Trophoblast cell (in vitro differentiated cells and primary cell): ENCODE measurements around the gene BAIAP2.

ENCODE experiments used
- DNase-seq, 2 donors: peaks; one replicate each; pipeline ENCODE4 v3.0.0-alpha.2; 2016
- H2AFZ ChIP-seq: 2 replicates; pipeline ENCODE4 v1.6.1; 2013; ENCODE audit warnings: low read length, moderate library complexity, mild to moderate bottlenecking; ENCODE audit not compliant: insufficient read depth, poor library complexity
- H2AK5ac ChIP-seq: 2 replicates; pipeline ENCODE4 v1.6.1; 2013; ENCODE audit warnings: mild to moderate bottlenecking, low read length
- H2BK120ac ChIP-seq: 2 replicates; pipeline ENCODE4 v1.6.1; 2013; ENCODE audit warnings: low read length, mild to moderate bottlenecking, moderate library complexity; ENCODE audit not compliant: insufficient read depth, poor library complexity
- H2BK12ac ChIP-seq: 2 replicates; pipeline ENCODE4 v1.6.1; 2013; ENCODE audit warnings: mild to moderate bottlenecking, low read length, moderate library complexity
- H2BK5ac ChIP-seq: 2 replicates; pipeline ENCODE4 v1.6.1; 2013; ENCODE audit warnings: low read length, low read depth, moderate library complexity, mild to moderate bottlenecking; ENCODE audit not compliant: poor library complexity
- H3K14ac ChIP-seq: 2 replicates; pipeline ENCODE4 v1.6.1; 2013; ENCODE audit warnings: mild to moderate bottlenecking, low read length
- H3K18ac ChIP-seq: 2 replicates; pipeline ENCODE4 v1.6.1; 2013; ENCODE audit warnings: mild to moderate bottlenecking, low read length
- H3K23ac ChIP-seq: 2 replicates; pipeline ENCODE4 v1.6.1; 2013; ENCODE audit warnings: low read length
- H3K27ac ChIP-seq: 2 replicates; pipeline ENCODE4 v1.5.1; 2013; ENCODE audit warnings: low read depth, mild to moderate bottlenecking, inconsistent platforms, low read length, moderate library complexity
- H3K27me3 ChIP-seq: 2 replicates; pipeline ENCODE4 v1.6.1; 2013; ENCODE audit warnings: inconsistent platforms, mild to moderate bottlenecking, low read length, moderate library complexity; ENCODE audit not compliant: insufficient read depth
- H3K36me3 ChIP-seq, 2 experiments: 1 replicate in 1 of 2; 2 replicates in 1 of 2; pipeline ENCODE4 v1.6.1; 2013; ENCODE audit warnings: low read length in 2 of 2, mild to moderate bottlenecking in 2 of 2, moderate library complexity in 1 of 2; ENCODE audit not compliant: insufficient read depth in 2 of 2, control insufficient read depth in 1 of 2
- H3K4ac ChIP-seq: 2 replicates; pipeline ENCODE4 v1.6.1; 2013; ENCODE audit warnings: low read depth, mild to moderate bottlenecking, low read length, moderate library complexity
- H3K4me1 ChIP-seq, 2 experiments: 1 replicate in 1 of 2; 2 replicates in 1 of 2; pipeline ENCODE4 v1.6.1; 2013; ENCODE audit warnings: low read length in 2 of 2, mild to moderate bottlenecking in 2 of 2, moderate library complexity in 1 of 2; ENCODE audit not compliant: insufficient read depth in 2 of 2, control insufficient read depth in 1 of 2
- H3K4me2 ChIP-seq: 2 replicates; pipeline ENCODE4 v1.6.1; 2013; ENCODE audit warnings: inconsistent platforms, mild to moderate bottlenecking, low read length, moderate library complexity
- H3K4me3 ChIP-seq: 2 replicates; pipeline ENCODE4 v1.5.1; 2013; ENCODE audit warnings: mild to moderate bottlenecking, low read depth, low read length, inconsistent platforms
- H3K79me1 ChIP-seq: one replicate; pipeline ENCODE4 v1.6.1; 2013; ENCODE audit warnings: low read length
- H3K79me2 ChIP-seq: 2 replicates; pipeline ENCODE4 v1.6.1; 2013; ENCODE audit warnings: low read length, mild to moderate bottlenecking; ENCODE audit not compliant: control insufficient read depth, insufficient read depth, poor library complexity
- H3K9ac ChIP-seq: 2 replicates; pipeline ENCODE4 v1.6.1; 2013; ENCODE audit warnings: mild to moderate bottlenecking, low read length
- H3K9me3 ChIP-seq: 2 replicates; pipeline ENCODE4 v1.6.1; 2013; ENCODE audit warnings: low read depth, mild to moderate bottlenecking, control low read depth, inconsistent platforms, low read length; ENCODE audit not compliant: insufficient read depth
- H4K12ac ChIP-seq: 2 replicates; pipeline ENCODE4 v1.6.1; 2013; ENCODE audit warnings: low read depth, mild to moderate bottlenecking, low read length, moderate library complexity
- H4K8ac ChIP-seq: 2 replicates; pipeline ENCODE4 v1.6.1; 2013; ENCODE audit warnings: low read depth, mild to moderate bottlenecking, low read length, moderate library complexity
- H4K91ac ChIP-seq: one replicate; pipeline ENCODE4 v1.6.1; 2013; ENCODE audit warnings: low read depth, mild to moderate bottlenecking, low read length, moderate library complexity
- WGBS: extraction: QIAGEN DNeasy Blood & Tissue Kit; methylation state at CpG from one replicate; pipeline ENCODE4 v1.1.7; 2013; ENCODE audit warnings: missing lambda C conversion rate; ENCODE audit not compliant: insufficient read length, insufficient coverage; ENCODE audit errors: extremely low coverage; 5-methylcytosine and 5-hydroxymethylcytosine counted together

The BAIAP2 gene

DNA sequence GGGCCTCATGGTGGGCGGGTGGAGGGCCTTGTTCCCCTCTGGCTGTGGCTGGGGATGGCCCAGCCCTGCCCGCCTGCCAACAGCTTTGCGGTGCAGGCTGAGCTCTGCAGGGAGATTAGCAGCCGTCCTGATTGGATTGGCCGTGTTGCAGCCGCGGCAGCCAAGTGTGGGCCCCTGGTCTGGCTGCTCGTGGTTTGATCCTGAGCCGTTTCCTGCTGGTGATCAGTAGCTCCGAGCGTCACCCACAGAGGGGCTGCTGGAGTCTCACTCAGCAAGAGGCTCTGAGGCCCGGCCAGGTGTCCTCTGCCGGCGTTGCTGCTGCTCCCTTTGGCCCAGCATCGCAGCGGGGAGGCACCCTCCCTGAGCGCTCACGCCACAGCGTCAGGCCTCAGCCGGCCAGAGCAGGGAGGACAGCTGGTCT is 32.5 kb downstream of the BAIAP2 start:
- peaks cover 27 to 47% of the 10 kb centered on the region in 2 experiments for H3K36me3 ChIP-seq
- no peak overlapping the region for H4K12ac ChIP-seq
- H2AK5ac ChIP-seq: no peak overlapping the region
- WGBS: no CpG with 5 or more reads among the region's 20 CpGs
- no peak overlapping the region for H4K91ac ChIP-seq
- H3K79me1 ChIP-seq: peaks cover 7% of the 10 kb centered on the region
- no peak overlapping the region for H2BK120ac ChIP-seq
- no peak overlapping the region for H2BK12ac ChIP-seq
- no peak overlapping the region for H3K4me3 ChIP-seq
- no peak overlapping the region for H3K4ac ChIP-seq
- no peak overlapping the region for H3K14ac ChIP-seq
- H3K9me3 ChIP-seq: no peaks in the 10 kb centered on the region
- H3K27me3 ChIP-seq: no peaks in the 10 kb centered on the region
- H3K18ac ChIP-seq: no peak overlapping the region
- H2BK5ac ChIP-seq: no peak overlapping the region
- no peaks in the 10 kb centered on the region for H3K79me2 ChIP-seq
- H3K23ac ChIP-seq: no peak overlapping the region
- no peak overlapping the region for H2AFZ ChIP-seq
- no peak overlapping the region for H4K8ac ChIP-seq
- H3K4me1 ChIP-seq: peaks cover 28 to 31% of the 10 kb centered on the region in 2 experiments
- no peak for DNase-seq
- no peak overlapping the region for H3K4me2 ChIP-seq
- no peak overlapping the region for H3K9ac ChIP-seq
- H3K27ac ChIP-seq: no peak overlapping the region

DNA sequence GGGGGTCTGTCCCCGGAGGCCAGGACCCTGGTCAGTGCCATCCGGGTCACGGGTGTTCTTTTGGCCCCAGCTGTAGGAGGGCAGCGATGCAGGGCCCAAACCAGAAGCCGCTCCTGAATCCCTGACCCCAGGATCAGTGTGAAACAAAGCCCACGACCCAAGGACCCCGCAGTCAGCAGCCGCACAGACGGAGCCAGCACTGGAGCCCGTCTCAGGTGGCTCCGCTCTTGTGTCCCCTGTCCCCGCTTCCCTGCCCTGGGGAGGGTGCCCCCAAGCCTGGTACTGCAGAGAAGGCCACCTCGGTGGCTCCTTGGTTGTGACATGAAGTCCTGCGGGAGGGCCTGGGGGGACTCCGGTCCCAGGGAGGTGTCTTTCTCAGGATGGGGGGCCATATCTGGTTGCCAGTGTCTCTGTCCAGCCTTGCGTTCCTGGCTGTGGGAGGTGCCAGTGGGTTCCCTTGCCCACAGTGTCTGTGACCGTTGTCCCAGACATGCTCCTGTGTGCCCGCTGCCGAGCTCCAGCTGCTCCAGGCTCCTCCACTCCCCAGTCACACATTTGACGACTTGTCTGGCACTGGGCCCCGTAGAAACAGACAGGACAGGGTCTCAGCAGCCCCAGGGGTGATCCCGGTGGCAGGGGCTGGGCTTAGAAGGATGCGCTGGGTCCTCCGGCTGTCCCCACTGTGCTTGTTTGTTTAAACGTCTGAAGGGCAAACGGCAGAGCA is 33.6 kb downstream of the BAIAP2 start:
- no CpG with 5 or more reads among the region's 26 CpGs for WGBS
- Histone ChIP-seq H4K91ac (no peak overlapping the region), H3K4ac (no peak overlapping the region), H3K4me1 (peaks cover 28 to 32% of the 10 kb centered on the region in 2 experiments), H4K12ac (no peak overlapping the region), H3K79me1 (peaks cover 7% of the 10 kb centered on the region), H3K18ac (no peak overlapping the region), H2BK5ac (no peak overlapping the region), H4K8ac (no peak overlapping the region), H3K27ac (no peak overlapping the region), H3K23ac (no peak overlapping the region), H3K4me3 (no peak overlapping the region), H3K14ac (no peak overlapping the region), H3K27me3 (no peaks in the 10 kb centered on the region), H3K9me3 (no peaks in the 10 kb centered on the region), H2AFZ (no peak overlapping the region), H3K36me3 (peaks cover 27 to 40% of the 10 kb centered on the region in 2 experiments), H3K4me2 (no peak overlapping the region), H3K9ac (no peak overlapping the region), H2BK120ac (no peak overlapping the region), H2AK5ac (no peak overlapping the region), H2BK12ac (no peak overlapping the region), H3K79me2 (no peaks in the 10 kb centered on the region)
- no peak for DNase-seq

DNA sequence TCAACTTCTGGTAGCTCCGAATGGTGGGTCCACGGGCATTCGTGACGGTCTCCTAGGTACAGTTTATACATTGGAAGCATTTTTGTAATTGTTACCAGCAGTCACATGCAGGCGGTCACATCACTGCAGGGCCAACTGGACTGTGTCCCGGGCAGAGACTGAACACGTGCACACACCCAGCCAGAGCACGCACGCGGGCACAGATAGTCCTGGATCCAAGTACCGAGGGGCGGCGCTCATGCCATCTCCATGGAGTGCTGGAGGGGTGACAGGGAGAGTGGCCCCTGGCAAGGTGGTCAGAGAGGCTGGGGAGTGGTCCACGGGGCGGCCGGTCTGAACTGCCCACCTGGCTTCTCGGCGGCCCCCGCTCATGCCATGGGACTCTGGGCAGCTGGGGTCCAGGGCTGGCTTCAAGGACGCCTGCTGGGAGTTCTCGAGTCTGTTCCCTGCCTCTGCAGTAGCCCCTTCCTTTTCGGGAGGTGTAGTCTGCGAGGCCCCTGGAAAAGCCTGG is 34.2 kb downstream of the BAIAP2 start:
- H3K4me2 ChIP-seq: no peak overlapping the region
- peak in 1 of 2 donors; percentile 31 for DNase-seq
- H3K79me2 ChIP-seq: no peaks in the 10 kb centered on the region

DNA sequence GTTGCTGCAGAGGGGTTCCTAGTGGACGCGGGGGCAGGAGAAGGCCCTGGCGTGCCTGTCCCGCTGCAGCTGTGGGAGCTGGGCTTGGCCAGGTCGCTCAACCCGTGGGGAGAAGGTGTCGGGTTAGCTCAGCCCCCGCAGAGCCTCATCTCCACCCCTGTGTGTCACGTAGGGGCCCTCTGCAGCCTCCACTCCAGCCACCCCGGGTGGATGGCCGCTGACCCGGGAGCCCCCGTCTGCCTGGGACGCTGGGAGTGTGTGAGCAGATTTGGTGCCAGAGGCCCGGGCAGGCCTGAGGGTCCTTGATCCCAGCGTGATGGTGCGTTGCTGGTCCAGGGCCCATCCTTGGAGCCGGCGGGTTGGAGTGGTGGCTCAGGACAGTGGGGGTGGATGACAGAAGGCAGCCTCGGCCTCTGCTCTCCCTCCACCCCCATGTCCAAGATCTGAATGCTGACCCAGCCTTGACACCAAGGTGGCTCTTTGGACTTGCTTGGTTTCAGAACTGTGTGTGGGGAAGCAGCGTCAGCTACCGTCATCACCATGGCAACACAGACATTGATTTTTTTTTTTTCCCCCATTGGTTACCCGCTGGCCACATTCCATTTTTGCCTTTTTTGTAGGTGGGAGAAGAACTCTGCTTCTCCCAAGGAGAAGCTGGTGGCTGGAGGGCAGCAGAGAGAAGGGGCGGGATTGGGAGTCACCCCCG is 35.7 kb downstream of the BAIAP2 start:
- no peak overlapping the region for H4K8ac ChIP-seq
- no peaks in the 10 kb centered on the region for H3K27me3 ChIP-seq
- H3K9me3 ChIP-seq: peaks cover 5% of the 10 kb centered on the region
- peaks cover 11% of the 10 kb centered on the region in 2 experiments for H3K4me1 ChIP-seq
- H2BK120ac ChIP-seq: no peak overlapping the region
- no peak overlapping the region for H3K27ac ChIP-seq
- no peak overlapping the region for H3K4me2 ChIP-seq
- H3K4me3 ChIP-seq: no peak overlapping the region
- no peaks in the 10 kb centered on the region for H3K79me1 ChIP-seq
- no peaks in the 10 kb centered on the region for H3K79me2 ChIP-seq
- H3K36me3 ChIP-seq: peaks cover 37% of the 10 kb centered on the region in 2 experiments
- H2AFZ ChIP-seq: no peak overlapping the region
- no peak overlapping the region for H4K12ac ChIP-seq
- no peak overlapping the region for H3K9ac ChIP-seq
- no peak overlapping the region for H3K23ac ChIP-seq
- no peak overlapping the region for H3K14ac ChIP-seq
- DNase-seq: no peak
- no peak overlapping the region for H3K18ac ChIP-seq
- WGBS: no CpG with 5 or more reads among the region's 25 CpGs
- no peak overlapping the region for H2BK5ac ChIP-seq
- no peak overlapping the region for H3K4ac ChIP-seq
- H4K91ac ChIP-seq: no peak overlapping the region
- H2AK5ac ChIP-seq: no peak overlapping the region
- H2BK12ac ChIP-seq: no peak overlapping the region

More for the DNA sequence above, 34.2 kb downstream of the BAIAP2 start:
- Histone ChIP-seq H3K79me1 (peaks cover 5% of the 10 kb centered on the region), H4K91ac (no peak overlapping the region), H3K9ac (no peak overlapping the region), H3K4ac (no peak overlapping the region), H4K12ac (no peak overlapping the region), H2BK12ac (no peak overlapping the region), H3K27ac (no peak overlapping the region), H3K4me3 (no peak overlapping the region), H4K8ac (no peak overlapping the region), H2BK5ac (no peak overlapping the region), H3K36me3 (peaks cover 32 to 40% of the 10 kb centered on the region in 2 experiments), H3K18ac (no peak overlapping the region), H3K9me3 (peaks cover under 1% of the 10 kb centered on the region), H3K4me1 (peaks cover 26% of the 10 kb centered on the region in 2 experiments), H3K14ac (no peak overlapping the region), H3K23ac (no peak overlapping the region), H2AFZ (no peak overlapping the region), H2BK120ac (no peak overlapping the region), H3K27me3 (no peaks in the 10 kb centered on the region), H2AK5ac (no peak overlapping the region)
- no CpG with 5 or more reads among the region's 23 CpGs for WGBS
